ENCODE measurements around the gene PSD2.

The PSD2 gene

GRCh38 chr5:139814704-139815280 lies 19.2 kb downstream of the PSD2 start:
- no peak for DNase-seq (ENCODE audit: low spot score)
- TF ChIP-seq, protein P1, sequence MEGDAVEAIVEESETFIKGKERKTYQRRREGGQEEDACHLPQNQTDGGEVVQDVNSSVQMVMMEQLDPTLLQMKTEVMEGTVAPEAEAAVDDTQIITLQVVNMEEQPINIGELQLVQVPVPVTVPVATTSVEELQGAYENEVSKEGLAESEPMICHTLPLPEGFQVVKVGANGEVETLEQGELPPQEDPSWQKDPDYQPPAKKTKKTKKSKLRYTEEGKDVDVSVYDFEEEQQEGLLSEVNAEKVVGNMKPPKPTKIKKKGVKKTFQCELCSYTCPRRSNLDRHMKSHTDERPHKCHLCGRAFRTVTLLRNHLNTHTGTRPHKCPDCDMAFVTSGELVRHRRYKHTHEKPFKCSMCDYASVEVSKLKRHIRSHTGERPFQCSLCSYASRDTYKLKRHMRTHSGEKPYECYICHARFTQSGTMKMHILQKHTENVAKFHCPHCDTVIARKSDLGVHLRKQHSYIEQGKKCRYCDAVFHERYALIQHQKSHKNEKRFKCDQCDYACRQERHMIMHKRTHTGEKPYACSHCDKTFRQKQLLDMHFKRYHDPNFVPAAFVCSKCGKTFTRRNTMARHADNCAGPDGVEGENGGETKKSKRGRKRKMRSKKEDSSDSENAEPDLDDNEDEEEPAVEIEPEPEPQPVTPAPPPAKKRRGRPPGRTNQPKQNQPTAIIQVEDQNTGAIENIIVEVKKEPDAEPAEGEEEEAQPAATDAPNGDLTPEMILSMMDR (IDR thresholded peaks at IDR 0.05; ENCODE audit: extremely low read depth, missing control alignments), result no peak

DNA sequence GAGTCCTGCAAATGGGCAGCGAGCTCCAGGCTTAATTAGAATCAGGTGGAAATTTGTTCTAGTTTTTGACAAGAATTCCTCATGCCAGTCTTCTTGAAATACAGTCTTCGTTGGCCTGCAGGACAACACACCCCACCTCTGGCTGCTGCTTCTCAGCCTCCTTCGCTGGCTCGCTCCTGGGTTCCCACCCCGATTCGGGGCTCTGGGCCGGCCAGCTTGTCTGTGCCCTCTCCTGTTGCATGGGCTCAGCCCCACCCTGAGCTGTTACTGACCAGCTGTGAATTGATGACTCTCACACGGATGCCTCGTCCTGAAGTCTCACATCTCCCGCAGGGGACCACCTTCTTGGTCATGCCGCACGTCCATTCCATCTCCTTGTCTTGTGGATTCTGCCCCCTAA lies 21.0 kb downstream of the PSD2 start:
- TF ChIP-seq, protein P1 (IDR thresholded peaks at IDR 0.05; ENCODE audit: extremely low read depth, missing control alignments), result no peak
- no peak for DNase-seq (ENCODE audit: low spot score)

DNA sequence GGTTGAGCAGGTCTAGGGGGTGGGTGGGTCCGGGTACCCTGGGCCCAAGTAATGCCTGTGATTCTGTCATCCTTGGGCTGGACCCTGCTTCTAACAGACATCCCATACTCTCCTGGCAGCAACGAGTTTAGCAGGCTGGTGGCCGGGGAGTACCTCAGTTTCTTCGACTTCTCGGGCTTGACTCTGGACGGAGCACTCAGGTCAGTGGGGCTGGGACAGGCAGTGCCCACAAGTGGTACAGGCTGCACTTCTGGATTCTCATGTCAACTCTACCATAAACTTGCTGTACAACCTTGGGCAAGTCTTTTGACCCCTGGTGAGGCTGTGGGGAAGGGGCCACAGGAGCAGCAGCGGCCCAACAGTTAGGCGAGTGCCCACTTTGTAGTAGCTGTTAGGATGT lies 21.8 kb downstream of the PSD2 start:
- TF ChIP-seq, protein P1 (IDR thresholded peaks at IDR 0.05; ENCODE audit: extremely low read depth, missing control alignments), result no peak

GRCh38 chr5:139817970-139818369 lies 22.4 kb downstream of the PSD2 start:
- TF ChIP-seq, protein P1 (IDR thresholded peaks at IDR 0.05; ENCODE audit: extremely low read depth, missing control alignments), result no peak
- DNase-seq (ENCODE audit: low spot score), result no peak

More for the DNA sequence above, 21.8 kb downstream of the PSD2 start:
- no peak for DNase-seq (ENCODE audit: low spot score)

GRCh38 chr5:139820130-139820529 lies 24.5 kb downstream of the PSD2 start:
- no peak for DNase-seq (ENCODE audit: low spot score)
- TF ChIP-seq, protein P1 (IDR thresholded peaks at IDR 0.05; ENCODE audit: extremely low read depth, missing control alignments), result no peak

- TF ChIP-seq, protein P1 (IDR thresholded peaks at IDR 0.05; ENCODE audit: extremely low read depth, missing control alignments), result no peak
- no peak for DNase-seq (ENCODE audit: low spot score)
Observed at GRCh38 chr5:139820606-139821005, 25.0 kb downstream of the PSD2 start.

GRCh38 chr5:139821806-139822552 lies 26.4 kb downstream of the PSD2 start:
- no peak for DNase-seq (ENCODE audit: low spot score)
- TF ChIP-seq, protein P1 (IDR thresholded peaks at IDR 0.05; ENCODE audit: extremely low read depth, missing control alignments), result no peak
